Activated B cell treated with CpG ODN at 0.5 μM for 24 hours (primary cell): ENCODE data around the gene SCGB1C1. TPM values are rescaled to one million over a fixed set of nuclear protein-coding genes. Genes with fewer than 3 reads are reported as not detected.
"Not testable (repeated sequence)": the region's sequence is repeated elsewhere in the genome, so short reads cannot be mapped to it uniquely, and the experiment has no call there.

Experiments
- ATAC-seq: fragments of 200-7000 bp; cut with Tn5 transposase; one replicate; pipeline ENCODE4 v1.10.0; 2021; ENCODE audit warnings: low read depth, mild to moderate bottlenecking, moderate library complexity
- CTCF ChIA-PET: fragments of 350-600 bp; sonication (Branson Sonifier 250); formaldehyde crosslinking; loops from one replicate; lab custom pipeline; 2021; ENCODE audit warnings: antibody characterized with exemption; lab: Charles Lee
- POLR2A ChIA-PET: fragments of 350-600 bp; sonication (Branson Sonifier 250); formaldehyde crosslinking; loops from one replicate; lab custom pipeline; 2021; ENCODE audit warnings: antibody characterized with exemption; lab: Charles Lee
- DNase-seq: peaks from one replicate; pipeline ENCODE4 v3.0.0; 2022
- H3K27ac Mint-ChIP-seq: one replicate; pipeline ENCODE4 v1.8.0; 2020; ENCODE audit warnings: mixed read lengths
- H3K27me3 Mint-ChIP-seq: one replicate; pipeline ENCODE4 v1.8.0; 2021; ENCODE audit warnings: mixed read lengths
- H3K36me3 Mint-ChIP-seq: one replicate; pipeline ENCODE4 v1.8.0; 2021; ENCODE audit warnings: low read depth, mixed read lengths
- H3K4me1 Mint-ChIP-seq: one replicate; pipeline ENCODE4 v1.8.0; 2021; ENCODE audit warnings: mixed read lengths
- H3K4me3 Mint-ChIP-seq: one replicate; pipeline ENCODE4 v1.8.0; 2020; ENCODE audit warnings: mild to moderate bottlenecking, mixed read lengths
- H3K9me3 Mint-ChIP-seq: one replicate; pipeline ENCODE4 v1.8.0; 2020; ENCODE audit warnings: mixed read lengths
- CTCF ChIP-seq: fragments of 200-600 bp; IDR thresholded peaks from one replicate; pipeline ENCODE4 v1.8.0; 2022; ENCODE audit warnings: antibody characterized with exemption, mild to moderate bottlenecking
- intact Hi-C: fragments of 100-400 bp; cut with micrococcal nuclease; formaldehyde crosslinking; loops from one replicate; pipeline ENCODE4 v1.15.1; 2024
- total RNA-seq: library from RNA; stranded (reverse); gene quantifications from 2 replicates; pipeline ENCODE4 v1.2.3, GENCODE V29; 2022

Gene SCGB1C1
- total RNA-seq: not detected in 2 replicates

DNA sequence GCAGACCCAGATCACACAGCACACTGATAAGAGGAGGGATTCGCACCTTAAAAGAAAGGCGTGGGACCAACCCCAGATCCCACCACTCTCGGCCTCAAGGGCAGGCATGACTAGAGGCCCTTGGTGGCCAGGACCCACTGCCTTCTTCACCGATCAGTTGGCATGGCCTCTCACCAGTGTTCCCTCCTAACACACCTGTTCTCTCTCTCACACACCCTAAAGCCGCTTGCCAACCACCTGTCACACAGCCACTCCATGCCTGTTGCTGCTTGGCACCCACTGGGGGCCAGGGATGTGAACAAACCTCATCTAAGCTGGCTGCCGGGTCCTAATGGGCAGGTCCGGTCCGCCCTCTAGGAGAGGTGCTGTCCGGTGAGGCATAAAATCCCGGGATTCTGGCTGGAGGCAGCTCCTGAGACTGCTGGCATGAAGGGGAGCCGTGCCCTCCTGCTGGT, at the start of gene SCGB1C1:
Gene SCGB1C1, plus strand, starts transcription at position 405 of the 455 bp plus-strand sequence. Its CDS starts 22 bp downstream, at position 427.
- H3K9me3 Mint-ChIP-seq, H3K36me3 Mint-ChIP-seq, H3K27ac Mint-ChIP-seq, H3K27me3 Mint-ChIP-seq, intact Hi-C loops, DNase-seq, POLR2A ChIA-PET, H3K4me1 Mint-ChIP-seq, CTCF ChIA-PET, ATAC-seq, H3K4me3 Mint-ChIP-seq: not testable (repeated sequence)

DNA sequence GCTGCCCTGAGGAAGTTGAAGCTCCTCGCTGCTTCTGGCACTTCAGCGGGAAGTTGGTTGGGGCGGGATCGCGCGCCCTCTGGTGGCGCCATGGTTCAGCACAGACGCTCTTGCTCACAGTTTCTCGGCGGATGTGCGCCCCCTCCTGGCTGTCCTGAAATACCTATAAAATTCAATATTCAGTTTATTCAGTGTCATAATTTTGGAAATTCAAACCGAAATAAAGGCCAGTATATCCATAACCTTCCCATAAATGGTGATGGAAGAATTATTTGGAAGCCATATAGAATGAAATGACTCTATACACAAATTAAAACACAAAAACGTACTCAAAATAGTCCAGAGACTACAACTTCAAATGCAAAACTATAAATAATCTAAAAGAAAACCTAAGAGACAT, 12.6 kb upstream of the SCGB1C1 start:
- DNase-seq, H3K27me3 Mint-ChIP-seq, H3K4me1 Mint-ChIP-seq, H3K9me3 Mint-ChIP-seq, H3K27ac Mint-ChIP-seq, intact Hi-C loops, H3K36me3 Mint-ChIP-seq, ATAC-seq, POLR2A ChIA-PET, H3K4me3 Mint-ChIP-seq, CTCF ChIA-PET: not testable (repeated sequence)

GRCh38 chr11:189200-189783, 3.6 kb upstream of the SCGB1C1 start:
- H3K9me3 Mint-ChIP-seq, DNase-seq, POLR2A ChIA-PET, intact Hi-C loops, H3K27ac Mint-ChIP-seq, H3K36me3 Mint-ChIP-seq, H3K4me1 Mint-ChIP-seq, CTCF ChIA-PET, ATAC-seq, H3K4me3 Mint-ChIP-seq, H3K27me3 Mint-ChIP-seq: not testable (repeated sequence)

- H3K4me3 Mint-ChIP-seq, H3K4me1 Mint-ChIP-seq, intact Hi-C loops, H3K27ac Mint-ChIP-seq, H3K27me3 Mint-ChIP-seq, H3K36me3 Mint-ChIP-seq, CTCF ChIA-PET, H3K9me3 Mint-ChIP-seq, POLR2A ChIA-PET: not testable (repeated sequence)
- DNase-seq (peak; percentile 23), ATAC-seq (peak; percentile 76)
These were observed 3.0 kb upstream of the SCGB1C1 start for GRCh38 chr11:189843-190311.

DNA sequence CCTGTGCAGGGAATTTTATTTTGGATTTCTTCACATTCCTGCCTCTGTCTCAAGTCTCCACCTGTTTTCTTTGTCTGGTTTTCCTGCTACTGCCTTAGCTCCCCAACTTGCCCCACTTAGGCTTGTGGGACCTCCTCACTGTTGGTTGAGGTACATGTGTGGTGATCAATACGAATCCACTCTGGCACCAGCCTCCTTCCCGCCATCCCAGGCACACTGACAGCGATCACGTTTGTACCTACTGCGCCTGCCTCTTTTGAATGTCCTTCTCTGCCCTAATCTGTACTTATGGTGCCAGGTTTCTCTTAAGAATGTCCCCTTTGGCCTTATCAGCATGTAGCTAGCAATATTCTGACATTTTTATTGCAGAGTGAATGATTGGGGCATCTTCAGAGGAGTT, 2.3 kb upstream of the SCGB1C1 start:
- H3K9me3 Mint-ChIP-seq, H3K4me3 Mint-ChIP-seq, H3K27ac Mint-ChIP-seq, ATAC-seq, POLR2A ChIA-PET, intact Hi-C loops, H3K4me1 Mint-ChIP-seq, H3K36me3 Mint-ChIP-seq, DNase-seq, CTCF ChIA-PET, H3K27me3 Mint-ChIP-seq: not testable (repeated sequence)

DNA sequence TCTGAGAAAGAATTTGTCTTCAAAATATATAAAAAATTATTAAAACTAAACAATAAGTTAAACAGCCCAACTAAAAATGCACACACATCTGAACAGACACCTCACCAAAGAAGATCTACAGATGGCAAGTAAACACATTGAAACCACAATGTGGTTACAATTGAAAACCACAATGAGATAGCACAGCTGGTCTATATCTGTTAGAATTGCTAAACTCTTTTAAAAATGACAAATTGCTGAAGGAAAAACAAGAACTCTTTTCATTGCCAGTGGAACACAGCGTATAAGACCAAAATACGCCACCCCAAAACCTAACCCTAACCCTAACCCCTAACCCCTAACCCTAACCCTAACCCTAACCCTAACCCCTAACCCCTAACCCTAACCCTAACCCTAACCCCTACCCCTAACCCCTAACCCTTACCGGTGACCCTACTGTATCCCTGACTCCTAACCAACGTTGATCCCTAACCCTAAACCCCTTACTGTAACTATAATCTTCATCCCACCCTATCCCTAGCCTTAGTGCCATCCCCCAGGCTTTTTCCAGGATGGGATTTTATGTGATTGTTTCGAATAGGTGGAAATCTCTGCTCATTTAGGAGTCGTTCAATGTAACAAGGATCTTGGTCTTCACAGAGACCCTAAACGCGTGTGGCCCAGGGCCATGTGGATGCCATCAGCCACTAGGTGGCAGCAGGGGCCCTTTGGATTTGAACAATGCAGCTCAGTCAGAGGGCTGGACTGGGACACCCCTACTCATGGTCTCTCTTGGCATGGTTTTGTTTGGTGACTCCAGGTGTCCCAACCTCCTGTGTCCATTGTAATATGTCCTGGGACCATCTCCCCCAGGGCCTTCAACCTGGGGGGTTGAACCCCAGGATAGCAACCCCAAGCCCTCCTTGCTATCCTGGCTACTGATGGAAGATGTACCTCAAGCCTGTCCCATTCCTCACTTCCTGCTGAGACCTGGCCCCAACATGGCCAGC, 1.1 kb upstream of the SCGB1C1 start:
- H3K9me3 Mint-ChIP-seq, POLR2A ChIA-PET, H3K4me3 Mint-ChIP-seq, H3K27me3 Mint-ChIP-seq, H3K36me3 Mint-ChIP-seq, CTCF ChIA-PET, intact Hi-C loops, H3K4me1 Mint-ChIP-seq, H3K27ac Mint-ChIP-seq: not testable (repeated sequence)
- peak; percentile 51 for ATAC-seq
- peak; percentile 16 for DNase-seq

GRCh38 chr11:193481-193880, 603 bp downstream of the SCGB1C1 start:
- H3K9me3 Mint-ChIP-seq, CTCF ChIA-PET, H3K4me3 Mint-ChIP-seq, H3K36me3 Mint-ChIP-seq, H3K4me1 Mint-ChIP-seq, H3K27me3 Mint-ChIP-seq, POLR2A ChIA-PET, H3K27ac Mint-ChIP-seq, ATAC-seq, intact Hi-C loops: not testable (repeated sequence)
- DNase-seq: peak; percentile 12

- intact Hi-C loops: no loop called here
- no peak overlapping the region for H3K4me3 Mint-ChIP-seq
- ChIA-PET POLR2A (no interaction called here), CTCF (interaction anchor here (0.9 kb wide), 1 partner anchor 166 kb away, joined by 3 read pairs; no protein-coding TSS in a partner anchor)
- TF ChIP-seq CTCF: no peak
- H3K9me3 Mint-ChIP-seq: no peaks in the 10 kb centered on the region
- no peak overlapping the region for H3K27ac Mint-ChIP-seq
- H3K36me3 Mint-ChIP-seq: peaks cover 8% of the 10 kb centered on the region
- DNase-seq (peak; percentile 10), ATAC-seq (no peak)
- peaks cover 7% of the 10 kb centered on the region for H3K4me1 Mint-ChIP-seq
- no peaks in the 10 kb centered on the region for H3K27me3 Mint-ChIP-seq
These were observed 4.2 kb downstream of the SCGB1C1 start for GRCh38 chr11:196786-197731.
